Vagina (tissue), 2 donors: ENCODE measurements around the gene ABCA13.

Experiments used
- CTCF ChIP-seq, 3 experiments: fragments of 450-650 bp in 2 of 3; fragments of 200-600 bp in 1 of 3; sonication (generic) in 1 of 3; IDR thresholded peaks; one replicate each; pipeline ENCODE4 v1.5.1; 2017 to 2019; ENCODE audit warnings: antibody characterized with exemption in 3 of 3, mild to moderate bottlenecking in 2 of 3, moderate library complexity in 2 of 3
- POLR2AphosphoS5 ChIP-seq, 2 donors: sonication (generic); formaldehyde crosslinking; IDR thresholded peaks; one replicate each; pipeline ENCODE4 v1.9.0; 2017; ENCODE audit warnings: antibody characterized with exemption in 2 of 2, mild to moderate bottlenecking in 2 of 2, low read depth in 1 of 2; ENCODE audit not compliant: insufficient read depth in 1 of 2

GRCh38 chr7:48132792-48133191 lies 38.5 kb upstream of the ABCA13 start:
- no peak for TF ChIP-seq POLR2AphosphoS5 (IDR thresholded peaks at IDR 0.05; ENCODE audit: insufficient read depth in 1 of 2, low read depth in 1 of 2)
- TF ChIP-seq CTCF (IDR thresholded peaks at IDR 0.05), result no peak
